ENCODE measurements around the gene MED13.

The MED13 gene

DNA sequence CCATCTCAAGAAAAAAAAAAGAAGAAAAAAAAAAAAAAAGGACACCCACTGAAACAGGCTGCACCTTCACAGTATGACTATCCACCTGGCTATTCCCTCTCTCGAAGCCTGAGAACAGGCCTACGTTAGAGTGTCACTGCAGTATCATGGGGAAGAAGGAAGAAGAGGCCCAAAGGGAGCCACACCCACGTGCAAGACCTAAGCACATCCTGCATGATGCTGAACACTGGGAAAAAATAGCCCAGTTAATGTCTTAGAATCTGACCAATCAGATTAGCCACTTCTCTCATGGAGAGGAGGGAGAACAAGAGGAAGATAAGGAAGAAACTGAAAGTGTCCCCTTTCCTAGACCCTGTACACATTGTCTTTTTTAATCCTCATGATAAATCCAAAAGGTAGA is 19.5 kb upstream of the MED13 start:
- H3K4me1 ChIP-seq (ENCODE audit: low read depth, poor library complexity, severe bottlenecking) = no peaks in the 10 kb centered on the region

DNA sequence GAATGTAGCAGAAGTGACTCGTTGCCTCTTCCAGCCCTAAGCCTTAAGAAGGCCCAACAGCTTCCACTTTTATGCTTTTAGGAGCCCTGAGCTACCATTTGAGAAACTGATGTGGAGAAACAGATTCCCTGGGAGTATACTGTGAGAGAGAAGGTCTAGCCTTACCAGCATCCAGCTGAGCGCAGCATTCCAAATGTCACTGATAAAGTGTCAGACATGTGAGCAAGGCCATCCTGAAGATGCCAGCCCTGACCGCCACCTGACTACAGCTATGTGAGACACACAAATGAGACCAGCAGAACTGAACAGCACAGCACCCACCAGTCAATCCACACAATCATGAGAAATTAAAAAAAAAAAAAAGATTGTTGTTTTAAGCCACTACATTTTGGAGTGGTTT is 18.6 kb upstream of the MED13 start:
- Histone ChIP-seq H4K20me1 (ENCODE audit: insufficient read depth) (no peaks in the 10 kb centered on the region), H3K36me3 (ENCODE audit: insufficient read depth) (no peaks in the 10 kb centered on the region), H3K4me2 (no peak overlapping the region), H2AFZ (ENCODE audit: low read depth) (no peak overlapping the region), H3K9ac (no peak overlapping the region), H3K4me3 (IDR thresholded peaks at IDR 0.05; ENCODE audit: insufficient read depth, low read depth, low read length) (no peak overlapping the region), H3K27ac (no peak overlapping the region), H3K79me2 (ENCODE audit: insufficient read depth, low read depth) (no peaks in the 10 kb centered on the region), H3K27me3 (ENCODE audit: insufficient read depth, low read depth) (no peaks in the 10 kb centered on the region), H3K4me1 (ENCODE audit: low read depth, poor library complexity, severe bottlenecking) (no peaks in the 10 kb centered on the region)
- TF ChIP-seq CTCF (conservative IDR thresholded peaks at IDR 0.05; ENCODE audit: low read depth, low read length) = no peak

More for the DNA sequence above, 19.5 kb upstream of the MED13 start:
- TF ChIP-seq CTCF (conservative IDR thresholded peaks at IDR 0.05; ENCODE audit: low read depth, low read length) = no peak
- H3K27me3 ChIP-seq (ENCODE audit: insufficient read depth, low read depth) = no peaks in the 10 kb centered on the region
- no peak overlapping the region for H3K9ac ChIP-seq
- no peak overlapping the region for H3K4me3 ChIP-seq (IDR thresholded peaks at IDR 0.05; ENCODE audit: insufficient read depth, low read depth, low read length)
- no peaks in the 10 kb centered on the region for H4K20me1 ChIP-seq (ENCODE audit: insufficient read depth)
- H3K36me3 ChIP-seq (ENCODE audit: insufficient read depth) = no peaks in the 10 kb centered on the region
- H3K27ac ChIP-seq = no peak overlapping the region
- H2AFZ ChIP-seq (ENCODE audit: low read depth) = no peak overlapping the region
- H3K79me2 ChIP-seq (ENCODE audit: insufficient read depth, low read depth) = no peaks in the 10 kb centered on the region
- no peak overlapping the region for H3K4me2 ChIP-seq

GRCh38 chr17:62080647-62081046 is 15.6 kb upstream of the MED13 start:
- no peaks in the 10 kb centered on the region for H3K79me2 ChIP-seq (ENCODE audit: insufficient read depth, low read depth)
- no peak overlapping the region for H3K4me2 ChIP-seq
- no peak overlapping the region for H3K9ac ChIP-seq
- no peaks in the 10 kb centered on the region for H4K20me1 ChIP-seq (ENCODE audit: insufficient read depth)
- H2AFZ ChIP-seq (ENCODE audit: low read depth) = no peak overlapping the region
- H3K4me1 ChIP-seq (ENCODE audit: low read depth, poor library complexity, severe bottlenecking) = no peaks in the 10 kb centered on the region
- H3K4me3 ChIP-seq (IDR thresholded peaks at IDR 0.05; ENCODE audit: insufficient read depth, low read depth, low read length) = no peak overlapping the region
- H3K27me3 ChIP-seq (ENCODE audit: insufficient read depth, low read depth) = no peaks in the 10 kb centered on the region
- no peak overlapping the region for H3K27ac ChIP-seq
- H3K36me3 ChIP-seq (ENCODE audit: insufficient read depth) = no peaks in the 10 kb centered on the region
- TF ChIP-seq CTCF (conservative IDR thresholded peaks at IDR 0.05; ENCODE audit: low read depth, low read length) = no peak

- no peaks in the 10 kb centered on the region for H3K79me2 ChIP-seq (ENCODE audit: insufficient read depth, low read depth)
- no peak for TF ChIP-seq CTCF (conservative IDR thresholded peaks at IDR 0.05; ENCODE audit: low read depth, low read length)
- H3K4me1 ChIP-seq (ENCODE audit: low read depth, poor library complexity, severe bottlenecking) = no peaks in the 10 kb centered on the region
- no peaks in the 10 kb centered on the region for H3K27me3 ChIP-seq (ENCODE audit: insufficient read depth, low read depth)
- H2AFZ ChIP-seq (ENCODE audit: low read depth) = no peak overlapping the region
- no peak overlapping the region for H3K4me3 ChIP-seq (IDR thresholded peaks at IDR 0.05; ENCODE audit: insufficient read depth, low read depth, low read length)
- no peaks in the 10 kb centered on the region for H3K36me3 ChIP-seq (ENCODE audit: insufficient read depth)
- H3K4me2 ChIP-seq = no peak overlapping the region
- no peak overlapping the region for H3K9ac ChIP-seq
- no peak overlapping the region for H3K27ac ChIP-seq
- H4K20me1 ChIP-seq (ENCODE audit: insufficient read depth) = no peaks in the 10 kb centered on the region
Measured at GRCh38 chr17:62078009-62078408, 12.9 kb upstream of the MED13 start.

Measured in KMS-11 (cell line).